ENCODE measurements around the gene ZBTB2.
"Not testable (repeated sequence)": the region's sequence is repeated elsewhere in the genome, so short reads cannot be mapped to it uniquely, and the experiment has no call there.

ZBTB2 gene

GRCh38 chr6:151399679-151400078 is 8.3 kb upstream of the ZBTB2 start:
- no peak for DNase-seq

GRCh38 chr6:151393410-151393809 is 2.1 kb upstream of the ZBTB2 start:
- no peak for DNase-seq

- DNase-seq, result no peak
These were observed 1.1 kb upstream of the ZBTB2 start for GRCh38 chr6:151392427-151392826.

DNA sequence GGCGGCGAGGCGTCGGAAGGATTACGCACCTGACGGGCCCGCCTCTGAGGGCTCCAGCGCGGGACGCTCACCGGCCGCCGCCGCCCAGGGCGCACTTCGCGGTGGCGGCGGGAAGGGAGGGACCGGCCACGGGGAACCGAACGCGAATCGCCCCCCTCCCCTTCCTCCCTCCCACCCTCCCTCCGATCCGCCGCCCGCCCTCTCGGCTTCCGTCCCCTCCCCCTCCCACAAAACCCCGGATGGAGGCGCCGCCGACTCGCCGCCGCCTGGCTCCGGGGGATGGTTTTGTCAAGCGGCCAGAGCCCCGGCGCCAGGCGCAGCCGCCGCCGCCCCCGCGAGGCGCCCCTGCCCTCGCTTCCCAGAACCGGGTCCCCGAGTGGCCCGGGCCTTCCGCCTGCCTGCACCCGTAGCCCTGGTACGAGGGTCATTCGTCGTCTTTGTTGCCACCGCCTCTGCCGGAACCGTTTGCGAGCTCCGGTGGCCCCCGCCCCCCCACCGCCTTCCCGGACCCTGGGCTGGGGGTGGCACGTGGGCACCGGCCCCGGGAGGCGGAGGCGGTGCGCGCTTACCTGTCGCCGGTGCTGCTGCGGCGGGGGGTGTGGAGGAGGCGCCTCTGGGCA is 398 bp downstream of the ZBTB2 start:
- DNase-seq, result no peak

DNA sequence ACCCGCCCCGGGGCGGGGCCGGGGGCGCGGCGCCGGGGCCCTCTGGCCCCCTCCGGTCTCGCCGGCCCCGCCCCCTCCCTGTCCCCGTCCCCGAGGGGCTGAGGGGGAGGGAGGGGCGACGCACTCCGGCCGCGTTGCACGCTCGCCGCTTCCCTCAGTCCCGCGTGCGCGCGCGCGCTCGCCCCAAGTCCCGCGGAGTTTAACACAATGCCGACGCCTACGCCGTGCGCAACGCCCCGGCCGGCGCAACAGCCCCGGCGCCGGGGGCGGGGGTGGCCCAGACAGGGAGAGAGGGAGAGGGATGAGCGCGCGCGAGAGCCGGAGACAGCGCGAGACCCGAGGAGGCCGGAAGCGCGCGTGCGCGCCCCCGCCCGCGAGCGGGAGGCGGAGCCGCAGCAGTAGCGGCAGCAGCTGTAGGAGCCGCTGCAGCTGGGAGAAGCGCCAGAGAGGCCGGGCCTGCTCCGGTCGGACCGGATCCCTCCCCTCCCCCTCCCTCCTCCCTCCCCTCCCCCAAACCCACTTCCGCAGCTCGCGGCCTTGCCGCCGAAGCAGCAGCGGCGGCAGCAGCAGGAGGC is 996 bp downstream of the ZBTB2 start:
- DNase-seq, result peak; percentile 48

DNA sequence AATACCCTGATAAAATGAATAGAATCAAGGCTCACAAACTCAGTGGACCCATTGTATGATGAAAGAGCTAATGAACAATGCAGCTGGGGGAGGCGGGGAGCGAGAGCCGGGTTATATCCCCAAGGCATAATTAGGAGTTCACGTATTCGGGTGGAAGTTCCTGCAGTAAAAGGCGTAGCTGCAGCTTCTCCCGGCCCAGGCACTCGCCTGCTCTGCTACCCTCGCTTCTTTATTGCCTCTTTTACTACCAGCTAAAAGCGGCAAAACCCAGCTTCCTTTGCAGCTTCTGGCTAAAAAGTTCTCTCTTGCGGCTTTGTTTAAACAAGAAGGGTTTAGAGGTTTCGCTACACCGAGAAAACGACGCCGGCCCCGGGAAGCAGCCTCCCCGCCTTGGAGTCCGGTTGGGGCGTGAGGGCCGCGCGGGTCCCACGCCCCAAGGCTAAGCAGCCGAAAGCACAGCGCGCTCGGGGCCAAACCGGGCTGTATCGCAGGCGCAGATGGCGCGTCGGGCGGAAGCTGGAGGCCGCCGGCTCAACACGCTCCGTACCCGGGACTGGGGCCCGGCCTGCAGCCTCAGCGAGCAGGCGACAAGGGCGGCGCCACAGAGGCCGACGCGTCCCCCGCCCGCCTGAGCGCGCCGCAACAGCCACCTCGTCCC is 1.6 kb downstream of the ZBTB2 start:
- no peak for DNase-seq

GRCh38 chr6:151388997-151389617 is 2.3 kb downstream of the ZBTB2 start:
- DNase-seq, result no peak

GRCh38 chr6:151388236-151388635 is 3.1 kb downstream of the ZBTB2 start:
- DNase-seq, result no peak

DNA sequence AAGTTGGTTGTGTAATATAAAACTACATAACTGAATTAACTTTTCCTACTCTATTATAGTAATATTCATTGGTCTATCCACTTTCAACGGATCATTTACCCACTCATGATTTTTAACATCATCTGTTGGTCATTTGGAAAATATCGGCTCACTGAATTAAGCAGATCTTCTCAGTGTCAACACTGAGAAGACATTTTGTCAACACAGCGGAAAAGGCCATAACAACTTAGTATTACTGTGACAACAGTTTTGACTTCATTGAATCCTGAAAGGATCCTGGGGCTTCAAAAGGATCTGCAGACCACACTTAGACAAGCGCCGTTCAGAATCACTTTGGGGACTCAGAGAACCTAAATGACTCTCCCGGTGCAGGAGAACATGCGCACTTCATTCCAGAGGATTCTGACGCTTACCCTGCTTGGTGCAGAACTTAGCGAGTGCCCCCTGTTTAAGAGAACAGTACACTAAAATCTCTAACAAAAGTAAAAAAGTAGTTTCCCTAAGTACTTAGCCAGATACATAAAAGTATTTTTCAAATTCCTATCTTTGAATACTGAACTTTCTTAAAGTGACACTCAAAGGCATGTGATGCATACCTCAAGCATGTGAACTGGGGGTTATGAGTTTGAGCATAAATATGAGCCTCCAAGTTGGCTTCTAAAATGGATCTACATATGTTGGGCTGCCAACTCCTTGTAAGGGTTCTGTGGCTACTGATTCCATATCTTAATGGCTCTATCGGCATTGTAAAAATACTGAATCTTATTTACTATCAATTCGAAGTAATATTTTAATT is 4.0 kb downstream of the ZBTB2 start:
- no peak for DNase-seq

DNA sequence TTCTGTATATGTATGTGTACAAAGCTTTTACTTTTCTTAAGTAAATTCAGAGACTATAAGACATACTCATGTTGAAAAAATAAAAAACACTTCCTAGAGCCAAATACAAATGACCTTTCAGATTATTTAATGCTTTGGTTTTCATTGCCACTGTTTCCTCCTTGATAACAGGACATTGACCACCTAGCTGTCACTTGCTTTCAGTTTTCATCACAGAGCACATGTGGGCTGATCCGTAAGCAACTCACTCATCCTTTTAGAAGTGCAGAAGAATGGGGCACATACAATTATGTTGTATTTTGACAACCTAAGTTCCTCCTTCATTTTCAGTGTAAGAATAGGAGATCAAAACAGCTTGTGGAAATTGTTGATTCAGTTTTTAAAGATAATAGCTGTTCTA is 6.2 kb downstream of the ZBTB2 start:
- no peak for DNase-seq

DNA sequence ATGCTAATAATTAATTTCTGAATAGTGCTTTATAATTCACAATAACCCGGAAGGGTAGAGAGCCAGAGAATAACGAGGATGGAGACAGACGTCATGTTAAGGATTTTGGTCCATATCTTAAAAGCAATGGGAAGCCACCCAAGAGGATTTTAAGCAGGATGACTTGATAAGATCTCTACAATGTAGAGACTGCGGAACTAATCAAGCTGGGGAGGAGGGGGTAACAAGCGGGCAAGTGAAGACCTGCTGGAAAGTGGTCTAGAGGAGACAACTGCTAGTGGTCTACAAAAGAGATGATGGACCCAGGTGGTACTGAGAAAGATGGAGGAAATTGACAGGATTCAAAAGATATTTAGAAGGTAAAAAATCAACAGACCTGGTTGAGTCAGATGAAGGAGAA is 7.2 kb downstream of the ZBTB2 start:
- no peak for DNase-seq

DNA sequence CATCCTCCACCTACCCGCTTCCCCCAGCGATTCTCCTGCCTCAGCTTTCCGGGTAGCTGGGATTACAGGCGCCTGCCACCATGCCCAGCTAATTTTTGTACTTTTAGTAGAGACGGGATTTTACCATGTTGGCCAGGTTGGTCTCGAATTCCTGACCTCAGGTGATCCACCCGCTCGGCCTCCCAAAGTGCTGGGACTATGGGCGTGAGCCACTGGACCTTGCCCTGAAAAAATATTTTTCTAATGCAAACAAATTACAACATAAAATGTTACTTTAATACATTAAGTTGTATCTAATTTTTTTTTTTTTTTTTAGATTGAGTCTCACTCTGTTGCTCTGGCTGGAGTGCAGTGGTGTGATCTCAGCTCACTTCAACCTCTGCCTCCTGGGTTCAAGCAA is 8.7 kb downstream of the ZBTB2 start:
- not testable (repeated sequence) for DNase-seq

DNA sequence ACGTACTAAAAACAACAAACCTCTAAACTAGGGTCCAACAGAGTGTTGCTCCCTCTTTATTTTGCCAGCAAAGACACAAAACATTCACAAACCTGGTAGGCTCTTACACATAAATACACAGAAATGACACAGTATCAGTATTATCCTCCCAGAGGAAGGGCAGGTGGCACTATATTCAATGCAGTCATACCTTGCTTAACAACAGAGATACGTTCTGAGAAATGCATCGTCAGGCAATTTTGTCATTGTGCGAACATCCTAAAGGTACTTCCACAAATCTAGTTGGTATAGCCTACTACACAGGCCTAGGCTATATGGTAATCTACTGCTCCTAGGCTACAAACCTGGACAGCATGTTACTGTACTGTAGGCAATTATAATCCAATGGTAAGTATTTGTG is 9.6 kb downstream of the ZBTB2 start:
- DNase-seq, result no peak

DNA sequence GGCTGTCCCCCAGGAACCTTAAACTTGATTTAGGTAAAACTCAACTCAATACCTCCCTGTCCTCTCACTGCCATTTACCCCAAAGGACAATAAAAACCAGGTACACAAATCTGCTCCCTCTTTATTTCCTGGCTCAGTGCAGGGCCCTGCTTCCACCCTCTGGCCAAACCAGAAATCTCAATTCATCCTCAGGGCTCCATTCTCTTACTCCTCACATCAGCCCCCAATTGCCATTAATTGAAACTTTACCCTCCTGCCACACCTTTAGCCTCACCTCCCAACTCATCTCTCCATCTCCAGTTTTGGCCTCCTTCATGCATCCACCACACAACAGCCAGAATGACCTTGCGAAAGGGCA is 10.5 kb downstream of the ZBTB2 start:
- no peak for DNase-seq

- DNase-seq, result no peak
These were observed 11.2 kb downstream of the ZBTB2 start for GRCh38 chr6:151379933-151380847.

DNA sequence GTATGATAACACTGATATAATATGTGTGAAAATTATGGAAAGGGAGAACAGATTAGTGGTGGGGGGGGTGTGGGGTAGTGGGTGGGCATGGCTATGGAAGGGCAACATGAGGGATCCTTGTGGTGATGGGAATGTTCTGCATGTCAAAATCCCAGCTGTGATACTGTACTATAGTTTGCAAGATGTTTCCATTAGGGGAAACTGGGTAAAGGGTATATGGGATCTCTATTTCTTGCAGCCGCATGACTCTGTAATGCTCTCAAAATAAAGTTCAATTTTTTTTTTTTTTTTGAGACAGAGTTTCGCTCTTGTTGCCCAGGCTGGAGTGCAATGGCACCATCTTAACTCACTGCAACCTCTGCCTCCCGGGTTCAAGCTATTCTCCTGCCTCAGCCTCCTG is 14.3 kb downstream of the ZBTB2 start:
- DNase-seq, result no peak

DNA sequence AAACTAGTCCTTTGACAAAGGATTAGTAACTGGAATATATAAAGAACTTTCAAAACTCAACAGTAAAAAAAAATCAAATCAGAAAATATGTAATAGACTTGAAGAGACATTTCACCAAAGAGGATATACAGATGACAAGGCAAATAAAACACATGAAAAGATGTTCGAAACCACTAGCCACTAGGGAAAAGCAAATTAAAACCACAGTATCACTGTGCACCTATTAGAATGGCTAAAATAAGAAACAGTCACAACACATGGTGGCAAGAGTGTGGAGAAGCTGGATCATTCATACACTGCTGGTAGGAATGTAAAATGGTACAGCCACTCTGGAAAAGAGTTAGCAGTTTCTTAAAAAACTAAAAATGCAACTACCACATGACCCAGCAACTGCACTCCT is 14.9 kb downstream of the ZBTB2 start:
- DNase-seq, result no peak

GRCh38 chr6:151375833-151376232 is 15.5 kb downstream of the ZBTB2 start:
- DNase-seq, result no peak

DNA sequence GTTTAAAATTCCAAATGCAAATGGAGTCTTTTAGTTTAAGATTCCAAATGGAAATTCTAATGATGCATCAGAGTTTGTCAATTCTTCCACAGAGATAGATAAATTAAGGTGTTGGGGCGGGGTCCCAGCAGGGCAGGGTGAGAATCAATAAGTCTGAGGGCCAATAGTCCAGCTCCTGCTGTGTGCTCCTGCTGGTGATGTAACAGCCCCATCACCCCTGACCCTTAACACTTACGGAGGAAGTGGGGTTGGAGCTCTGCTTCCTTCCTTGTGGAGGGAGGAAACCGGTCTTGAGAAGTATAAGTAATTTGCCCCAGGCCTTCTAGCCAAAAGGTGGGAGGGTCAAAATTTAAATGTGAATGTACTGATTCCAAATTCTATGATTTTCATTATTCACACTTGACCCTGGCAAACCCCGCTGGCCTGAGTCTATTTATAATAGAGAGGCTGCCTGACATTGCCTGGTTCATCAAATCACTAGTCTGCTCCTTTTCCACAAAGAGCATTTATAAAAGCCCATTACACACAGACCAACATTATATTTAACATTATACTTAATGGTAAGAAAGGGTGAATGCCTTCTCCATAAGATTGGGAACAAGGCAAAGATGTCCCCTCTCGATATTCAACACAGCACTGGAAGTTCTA is 17.2 kb downstream of the ZBTB2 start:
- no peak for DNase-seq

DNA sequence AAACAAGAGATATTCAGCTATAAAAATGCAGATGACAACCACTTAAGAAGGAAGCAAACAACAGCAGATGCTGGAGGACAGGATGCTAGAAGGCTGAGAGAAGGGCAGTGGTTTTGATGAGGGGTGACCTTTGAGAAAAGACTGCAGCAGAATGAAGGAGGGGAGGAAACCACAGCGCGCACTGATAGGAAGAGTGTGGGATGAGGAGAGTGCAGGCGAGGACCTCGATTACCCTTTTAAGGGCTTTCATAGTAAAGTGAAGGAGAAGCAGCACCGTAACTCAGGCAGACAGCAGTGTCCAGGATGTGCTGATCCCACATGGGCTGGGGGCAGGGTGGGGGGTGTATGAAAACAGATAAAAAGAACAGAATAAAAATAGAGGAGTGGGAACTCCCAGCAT is 19.2 kb downstream of the ZBTB2 start:
- no peak for DNase-seq

DNA sequence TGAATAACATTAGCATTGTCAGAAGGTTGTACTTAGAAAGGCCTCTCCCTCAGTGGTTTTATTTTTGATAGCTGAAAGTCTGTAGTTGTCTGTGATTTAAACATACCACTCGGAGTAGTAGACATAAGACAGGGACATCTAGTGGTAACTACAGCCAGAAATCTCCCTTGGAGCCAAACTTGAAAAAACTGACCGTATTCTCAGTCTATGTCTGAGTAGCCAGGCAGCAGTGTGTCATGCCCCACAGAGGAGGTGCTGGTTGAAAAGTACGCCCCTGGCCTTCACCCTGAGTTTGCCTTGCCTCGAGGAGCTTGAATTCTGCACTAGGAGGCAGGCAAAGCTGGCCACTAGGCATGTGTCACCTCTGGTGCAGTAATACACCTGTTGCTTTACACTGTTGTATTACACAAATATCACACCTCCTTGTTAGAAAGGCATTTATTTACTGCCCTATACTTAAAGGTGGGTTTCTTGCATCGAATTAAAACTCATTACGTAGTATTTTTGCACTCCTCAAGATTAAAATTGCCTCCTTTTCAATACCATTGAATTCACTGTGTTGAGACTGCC is 20.8 kb downstream of the ZBTB2 start:
- no peak for DNase-seq

DNA sequence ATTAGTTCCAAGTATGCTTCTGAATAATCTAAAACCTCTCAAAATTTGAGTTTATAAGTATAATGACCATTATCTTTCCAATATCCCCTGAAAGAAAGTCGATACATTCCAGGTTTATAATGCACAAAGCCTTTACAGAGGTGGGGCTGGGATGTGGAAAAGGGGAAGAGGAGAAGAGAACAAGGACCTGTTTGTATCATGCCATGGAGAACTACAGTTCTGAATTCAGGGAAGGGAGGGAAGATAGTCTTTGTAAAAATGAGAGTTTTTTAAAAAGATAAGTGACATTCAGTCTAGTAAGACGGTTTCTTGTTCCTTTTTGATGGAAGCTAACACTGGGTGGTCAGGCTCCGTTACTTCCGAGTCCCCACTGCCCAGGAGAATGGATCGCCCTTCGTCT is 26.1 kb downstream of the ZBTB2 start:
- DNase-seq, result no peak
